HG02610 (cell line): ENCODE measurements around the gene CTBP1.

ENCODE experiments used
- ATAC-seq: cut with Tn5 transposase; IDR thresholded peaks from one replicate; pipeline ENCODE4 v1.9.1; 2021; ENCODE audit warnings: mild to moderate bottlenecking, moderate library complexity; ENCODE audit not compliant: unreplicated experiment

The CTBP1 gene

DNA sequence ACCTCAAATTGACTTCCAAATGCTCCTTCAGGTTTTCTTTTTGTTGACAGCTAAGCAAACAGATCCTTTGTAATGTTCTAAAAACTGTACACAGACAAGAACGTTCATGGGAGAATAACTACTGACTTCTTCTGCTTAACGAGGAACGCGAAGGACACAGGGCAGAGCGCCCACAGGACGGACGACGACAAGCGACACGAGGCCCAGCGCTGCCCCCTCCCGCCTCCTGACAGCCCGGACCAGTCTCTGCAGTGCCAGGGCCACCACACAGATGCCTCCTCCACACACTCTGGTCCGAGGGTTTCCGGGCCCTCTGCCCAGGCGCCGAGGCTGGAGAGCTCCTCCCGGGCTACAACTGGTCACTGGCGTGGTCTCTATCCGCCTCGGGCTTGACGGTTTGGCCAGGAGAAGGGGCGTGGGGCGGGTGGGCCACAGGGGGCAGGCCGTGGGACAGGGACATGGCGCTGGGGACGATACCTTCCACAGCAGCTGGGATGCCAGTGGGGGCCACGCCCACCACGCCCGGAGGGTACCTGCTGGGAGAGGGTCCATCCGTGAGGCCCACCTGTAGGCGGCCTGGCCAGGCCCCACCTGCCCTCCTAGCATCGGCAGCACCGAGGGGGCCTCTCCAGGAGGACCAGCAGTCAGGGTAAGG lies 36.9 kb downstream of the CTBP1 start:
- ATAC-seq = no peak

DNA sequence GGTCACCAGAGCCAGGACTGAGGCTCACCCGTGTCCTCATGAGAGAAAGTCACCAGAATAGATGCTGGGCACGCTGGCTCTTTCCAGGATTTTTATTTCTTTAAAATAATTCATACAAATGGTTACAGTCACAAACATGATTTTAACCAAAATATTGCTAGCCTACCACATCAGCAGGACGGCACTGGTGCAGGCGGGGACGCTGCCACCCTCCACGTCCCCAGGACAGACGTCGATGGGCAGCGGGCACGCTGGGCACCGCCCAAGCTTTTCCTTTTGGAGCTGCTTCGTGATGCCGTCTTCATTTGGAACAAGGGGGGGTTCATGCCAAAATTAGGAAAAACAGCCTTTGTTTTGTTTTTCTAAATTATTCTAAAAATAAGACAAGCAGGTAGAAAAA lies 37.6 kb downstream of the CTBP1 start:
- ATAC-seq = no peak

DNA sequence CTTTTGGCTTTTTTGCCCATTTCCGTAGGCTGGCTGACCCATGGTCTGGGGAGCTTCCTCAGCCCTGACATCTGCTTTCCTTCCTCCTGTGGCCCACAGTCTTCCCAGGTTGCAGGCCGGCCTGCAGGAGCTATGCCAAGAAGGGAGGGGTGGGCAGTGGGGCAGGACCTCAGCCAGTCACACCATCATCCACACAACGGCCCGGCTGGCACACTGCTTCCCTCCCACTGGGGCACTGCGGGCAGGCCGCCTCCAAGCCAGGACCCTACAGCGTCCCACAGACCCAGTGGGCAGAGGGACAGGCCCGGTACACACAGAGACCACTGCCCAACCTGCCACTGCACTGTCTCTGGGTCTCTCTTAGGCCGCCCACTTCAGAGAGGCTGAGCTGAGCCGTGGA lies 38.0 kb downstream of the CTBP1 start:
- no peak for ATAC-seq

DNA sequence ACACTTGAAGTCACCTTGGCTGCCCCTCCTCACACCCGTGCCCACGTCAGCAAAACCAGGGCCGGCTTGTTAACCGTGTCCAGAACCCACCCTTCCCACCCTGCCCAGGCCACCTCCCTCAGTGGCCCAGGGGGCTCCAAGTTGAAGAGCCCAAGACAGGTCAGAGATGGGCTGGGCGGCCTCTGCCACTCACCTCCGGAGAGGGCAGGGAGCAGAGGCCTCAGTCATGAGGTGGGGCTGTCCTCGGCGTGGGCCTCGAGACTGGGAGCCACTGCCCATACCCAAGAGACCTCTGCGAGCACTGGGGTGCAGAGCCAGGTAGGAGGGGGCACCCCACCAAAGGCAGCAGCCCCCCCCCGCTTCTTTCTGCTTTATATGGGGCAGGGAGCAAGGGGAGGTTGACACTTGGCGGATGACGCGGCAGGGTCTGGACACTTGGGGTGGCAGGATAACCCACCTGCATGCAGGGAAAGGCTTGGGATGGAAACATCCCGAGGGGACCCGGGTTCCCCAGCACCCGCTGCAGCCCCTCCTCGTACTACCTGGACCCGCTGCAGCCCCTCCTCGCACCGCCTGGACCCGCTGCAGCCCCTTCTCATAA lies 38.6 kb downstream of the CTBP1 start:
- ATAC-seq = no peak

DNA sequence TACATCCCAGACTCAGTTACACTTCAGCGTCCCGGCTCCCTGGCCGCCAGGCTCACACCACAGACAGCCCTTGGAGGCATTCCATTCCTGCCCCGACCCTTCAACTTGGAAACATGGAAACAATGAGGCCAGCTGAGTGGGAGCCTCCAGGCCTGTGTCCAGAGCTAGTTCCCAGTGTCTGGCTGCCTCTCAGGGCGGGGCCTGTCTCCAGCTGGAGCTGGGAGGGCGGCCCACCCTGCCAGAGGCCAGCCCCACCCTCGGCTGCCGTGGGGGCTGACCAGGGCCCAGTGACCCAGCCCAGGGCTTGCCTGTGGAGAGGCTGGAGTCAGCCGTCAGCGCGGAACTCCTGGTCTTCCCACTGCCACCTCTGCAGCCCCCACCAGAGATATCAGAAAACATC lies 39.1 kb downstream of the CTBP1 start:
- no peak for ATAC-seq

DNA sequence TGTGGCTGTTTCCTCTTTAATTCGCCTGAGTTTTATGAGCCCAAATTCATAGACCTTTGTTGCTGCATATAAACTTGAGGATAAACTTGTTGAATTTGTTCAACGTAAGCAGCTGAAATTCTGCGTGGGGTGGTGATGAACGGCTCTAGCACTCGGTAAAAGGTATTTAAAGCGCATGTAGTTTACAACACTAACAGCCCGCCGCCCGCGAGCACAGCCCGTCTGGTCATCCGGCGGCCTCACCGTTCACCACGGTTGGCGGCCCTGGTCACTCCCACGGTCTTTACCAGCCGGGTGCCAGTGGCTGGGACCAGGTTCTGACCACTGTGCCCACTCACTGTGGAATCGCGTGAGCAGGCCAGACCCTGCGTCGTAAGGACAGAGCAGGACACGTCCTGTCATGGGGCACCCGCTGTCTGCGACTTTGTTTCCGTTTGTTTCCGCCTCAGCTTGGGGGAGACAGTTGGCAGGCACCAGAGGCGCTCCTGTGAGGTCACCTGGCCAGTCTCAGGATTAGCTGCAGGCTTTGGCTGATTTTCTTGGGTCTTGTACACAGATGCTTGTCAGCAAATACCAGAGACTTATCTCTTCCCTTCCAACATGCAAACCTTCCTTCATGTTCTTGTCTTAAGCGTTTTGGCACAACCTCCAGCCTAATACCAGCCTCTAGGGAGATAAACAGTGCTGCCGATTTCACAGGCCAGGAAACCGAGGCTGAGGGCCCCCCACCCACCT lies 39.8 kb downstream of the CTBP1 start:
- ATAC-seq = no peak

DNA sequence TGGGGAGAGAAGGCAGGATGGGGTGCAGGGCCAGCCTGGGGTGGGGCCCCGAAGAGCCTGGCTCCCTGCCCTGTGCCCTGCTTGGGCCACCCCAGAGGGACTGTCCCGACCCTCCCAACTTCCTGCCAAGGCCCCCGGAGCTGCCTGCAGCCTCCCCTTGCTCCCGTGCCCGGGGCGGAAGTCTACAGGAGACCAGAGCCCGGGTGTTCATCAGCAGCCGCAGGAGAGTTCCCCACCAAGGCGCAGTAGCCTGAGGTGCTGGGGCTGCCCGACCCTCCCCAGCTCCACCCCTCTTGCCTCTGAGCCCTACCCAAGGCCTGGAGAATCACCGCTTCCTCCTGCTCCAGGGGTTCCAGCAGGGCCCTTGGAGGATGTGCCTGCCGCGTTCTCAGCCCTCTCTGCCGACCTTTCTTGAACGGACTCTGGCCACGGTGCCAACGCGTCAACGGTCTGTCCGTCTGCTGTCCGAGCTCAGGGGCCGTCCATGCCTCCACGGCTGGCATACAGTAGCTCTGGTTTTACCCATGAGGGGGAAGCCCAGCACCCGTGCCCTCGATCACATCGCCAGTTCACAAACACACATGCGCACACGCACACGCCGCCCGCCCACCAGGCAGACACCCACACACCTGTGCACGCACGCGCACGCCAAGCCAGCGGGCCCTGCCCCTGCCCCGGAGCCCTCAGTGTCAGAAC lies 40.5 kb downstream of the CTBP1 start:
- no peak for ATAC-seq

DNA sequence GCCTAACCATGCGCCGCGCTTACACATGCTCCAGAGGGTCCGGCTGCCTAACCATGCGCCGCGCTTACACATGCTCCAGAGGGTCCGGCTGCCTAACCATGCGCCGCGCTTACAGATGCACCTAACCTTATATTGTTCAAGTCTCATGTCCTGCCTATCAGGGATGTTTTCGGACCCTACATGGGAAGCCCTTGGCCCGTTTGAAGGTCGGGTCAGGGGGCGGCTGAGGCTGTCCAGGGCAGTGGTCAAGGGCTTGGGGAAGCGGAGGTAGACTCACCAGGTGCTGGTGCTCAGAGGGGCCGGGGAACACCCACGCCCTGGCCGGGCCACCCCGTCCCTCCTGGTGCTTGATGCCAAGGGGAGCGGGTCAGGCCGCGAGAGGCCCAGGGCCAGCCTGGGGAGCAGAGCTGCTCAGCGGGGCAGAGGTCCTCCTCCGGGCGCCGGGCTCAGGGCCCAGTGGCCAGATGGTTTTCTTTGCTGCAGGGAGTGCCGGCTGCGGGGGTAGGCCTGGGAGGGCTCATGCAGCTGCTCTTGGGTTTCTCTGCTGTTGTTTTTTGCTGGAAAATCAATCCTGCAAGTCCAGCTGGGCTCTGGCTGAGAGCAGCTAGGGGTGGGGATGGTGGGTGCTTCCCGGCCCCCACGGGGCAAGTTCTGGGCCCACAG lies 41.2 kb downstream of the CTBP1 start:
- ATAC-seq = no peak

DNA sequence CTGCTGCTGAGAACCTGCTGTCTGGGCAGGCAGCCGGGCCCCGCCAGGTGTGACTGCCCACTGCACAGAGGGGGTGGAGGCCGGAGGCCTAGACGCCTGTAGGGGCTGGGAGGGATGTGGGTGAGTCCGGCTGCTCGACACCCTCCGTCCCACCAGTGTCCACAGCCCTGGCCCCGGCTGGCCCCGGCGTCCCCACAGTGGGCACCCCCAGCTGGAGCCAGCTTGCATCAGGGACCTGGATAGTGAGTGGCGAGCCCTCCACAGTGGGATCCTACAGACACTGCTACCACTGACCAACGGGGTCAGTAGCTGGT lies 41.8 kb downstream of the CTBP1 start:
- ATAC-seq = no peak

DNA sequence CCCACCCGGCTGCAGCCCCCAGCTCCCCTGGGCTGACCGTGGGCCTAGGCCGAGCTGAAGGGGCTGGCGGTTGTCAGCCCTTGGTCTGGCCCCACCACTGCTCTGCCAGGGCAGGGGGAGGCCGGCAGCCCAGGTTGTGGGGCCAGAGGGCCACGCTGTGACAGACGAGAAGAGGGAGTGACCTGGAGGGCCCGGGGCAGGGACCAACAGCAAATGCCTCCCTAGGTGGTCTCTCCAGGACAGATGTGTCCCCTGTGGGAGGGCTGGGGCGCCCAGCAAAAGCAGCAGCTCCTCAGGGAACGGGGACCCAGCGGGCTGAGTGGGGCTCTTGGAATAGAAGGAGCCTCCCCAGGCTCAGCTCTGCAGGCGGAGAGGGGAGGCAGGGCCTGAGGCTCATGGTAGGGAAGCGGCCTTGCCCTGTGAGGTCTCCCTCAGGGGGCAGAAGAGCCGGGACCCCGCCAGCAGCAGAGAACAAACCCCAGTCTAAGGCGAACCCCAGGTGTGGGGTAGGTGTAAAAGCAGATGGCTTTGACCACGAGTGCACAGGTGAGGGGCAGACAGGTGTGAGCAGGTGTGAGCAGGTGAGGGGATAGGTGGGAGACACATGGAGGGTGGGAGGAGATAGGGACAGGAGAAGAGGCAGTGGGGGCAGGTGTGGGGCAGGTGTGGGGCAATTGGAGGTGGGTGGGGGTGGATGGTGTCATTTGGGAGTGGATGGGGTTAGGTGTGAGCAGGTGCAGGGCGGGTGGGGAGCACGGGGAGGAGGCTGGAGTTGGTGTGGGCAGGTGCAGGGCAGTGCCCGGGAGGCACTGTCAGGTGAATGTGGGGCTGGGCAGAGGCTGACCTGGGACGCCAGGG lies 42.4 kb downstream of the CTBP1 start:
- ATAC-seq = no peak

DNA sequence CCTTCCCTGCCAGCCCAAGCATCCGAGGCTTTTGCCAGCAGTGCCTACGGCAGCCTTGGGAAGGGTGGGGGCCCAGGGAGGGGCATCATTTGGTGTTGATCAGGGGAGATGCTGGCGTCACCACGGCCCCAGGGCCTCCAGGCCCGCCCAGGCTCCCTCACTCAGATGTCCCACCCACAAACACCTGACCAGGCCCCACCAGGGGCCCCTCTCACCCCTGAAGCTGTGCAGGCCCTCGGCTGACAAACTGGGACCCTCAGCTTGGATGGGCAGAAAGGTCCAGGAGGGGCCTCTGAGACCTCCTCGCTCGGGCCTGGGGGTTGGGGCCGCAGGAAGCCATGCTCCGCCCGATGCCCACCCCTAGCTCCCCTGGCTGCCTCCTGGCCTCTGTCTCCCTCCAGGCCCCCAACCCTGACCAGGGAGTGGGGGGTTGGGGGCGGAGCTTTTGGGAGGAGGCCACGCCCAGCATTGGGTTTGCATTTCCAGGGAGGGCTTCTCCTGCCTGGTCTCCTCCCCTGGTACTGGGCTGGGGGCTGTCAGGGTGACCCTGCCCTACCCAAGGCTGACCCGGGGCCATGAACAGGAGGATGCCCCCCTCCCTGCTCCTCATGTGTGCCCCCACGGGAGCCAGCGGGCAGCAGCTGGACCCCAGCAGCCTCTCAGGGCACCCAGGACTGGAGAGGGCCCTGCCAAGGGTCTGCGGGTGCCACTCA lies 43.2 kb downstream of the CTBP1 start:
- no peak for ATAC-seq

DNA sequence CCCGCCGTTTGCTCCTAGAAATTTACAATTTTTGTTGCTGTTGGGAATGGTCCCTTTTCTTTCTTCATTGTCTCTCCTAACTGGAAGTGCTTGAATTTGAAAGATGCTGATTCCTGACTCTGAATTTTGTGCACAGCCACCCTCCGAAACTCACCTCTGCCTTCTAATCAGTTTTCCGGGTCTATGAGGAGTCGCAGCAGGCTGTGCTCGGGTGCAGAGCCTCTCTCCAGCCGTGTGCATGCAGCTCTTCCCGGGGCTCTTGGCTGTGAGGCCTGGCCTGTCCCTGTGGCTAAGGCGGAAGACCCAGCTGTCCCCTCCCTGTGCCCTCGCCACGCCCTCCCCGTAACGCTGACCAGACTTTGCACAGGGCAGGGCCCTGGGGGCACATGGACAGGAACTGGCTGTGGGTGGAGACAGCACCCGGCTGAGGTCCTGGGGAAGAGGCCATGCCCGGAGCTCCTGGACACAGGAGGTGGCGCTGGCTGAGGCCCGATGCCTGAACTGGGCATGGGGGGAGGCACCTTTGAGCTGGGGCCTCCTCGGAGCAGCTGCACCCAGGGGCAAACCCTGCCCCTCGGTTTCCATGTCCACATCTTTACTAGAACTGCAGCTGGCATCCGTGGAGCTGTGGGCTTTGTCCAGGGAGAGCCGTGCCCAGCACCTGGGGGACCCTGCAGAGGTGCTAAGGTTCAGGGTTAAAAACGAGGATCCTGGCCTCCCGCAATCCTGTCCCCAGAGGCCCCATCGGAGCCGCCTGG lies 43.9 kb downstream of the CTBP1 start:
- no peak for ATAC-seq

DNA sequence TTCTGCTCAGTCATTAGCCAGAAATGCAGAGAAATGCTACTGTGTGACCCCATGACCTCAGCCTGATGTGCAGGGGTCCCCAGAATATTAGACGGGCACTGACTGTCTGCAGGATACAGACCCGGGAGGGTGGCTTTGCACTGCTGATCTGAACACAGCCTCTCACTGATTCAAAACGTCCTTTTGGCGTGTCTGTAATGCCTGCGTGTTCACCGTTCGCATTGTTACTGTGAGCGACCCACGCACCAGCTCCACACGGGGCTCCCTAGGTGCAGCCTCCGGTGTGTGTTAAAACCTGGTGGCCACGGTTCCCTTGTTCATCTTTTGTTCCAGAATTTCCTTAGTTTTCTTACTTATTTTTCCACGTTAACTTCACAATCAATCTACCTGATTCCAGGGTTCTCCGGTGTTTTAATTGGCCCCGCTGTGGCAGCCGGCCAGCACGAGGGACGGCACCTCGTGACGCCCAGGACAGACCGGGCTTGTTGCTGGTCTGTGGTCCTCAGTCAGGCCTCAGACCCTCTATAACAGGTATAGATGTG lies 44.6 kb downstream of the CTBP1 start:
- ATAC-seq = no peak

DNA sequence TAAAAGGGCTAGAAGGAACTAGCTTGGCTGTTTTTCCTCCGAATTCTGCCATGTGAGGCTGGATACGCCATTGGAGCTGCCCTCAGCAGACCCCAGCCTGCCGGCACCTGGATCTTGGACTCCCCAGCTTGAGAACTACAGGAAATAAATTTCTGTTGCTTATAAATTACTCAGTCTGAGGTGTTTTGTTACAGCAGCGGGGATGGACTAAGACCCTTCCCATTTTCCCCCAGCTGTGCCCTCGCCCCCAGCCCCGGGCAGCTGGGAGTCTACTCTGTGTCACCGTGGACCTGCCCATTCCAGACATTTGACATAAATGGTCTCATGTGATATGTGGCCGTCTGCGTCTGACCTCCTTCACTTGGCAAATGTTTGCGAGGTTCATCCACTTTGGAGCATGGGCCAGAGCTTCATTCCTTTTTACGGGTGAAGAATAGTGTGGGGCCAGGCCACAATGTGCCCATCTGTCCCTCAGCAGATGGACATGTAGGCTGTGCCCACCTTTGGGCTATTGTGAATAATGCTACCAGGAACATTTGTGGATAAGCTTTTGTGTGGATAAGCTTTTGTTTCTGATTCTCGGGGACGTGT lies 45.8 kb downstream of the CTBP1 start:
- no peak for ATAC-seq

DNA sequence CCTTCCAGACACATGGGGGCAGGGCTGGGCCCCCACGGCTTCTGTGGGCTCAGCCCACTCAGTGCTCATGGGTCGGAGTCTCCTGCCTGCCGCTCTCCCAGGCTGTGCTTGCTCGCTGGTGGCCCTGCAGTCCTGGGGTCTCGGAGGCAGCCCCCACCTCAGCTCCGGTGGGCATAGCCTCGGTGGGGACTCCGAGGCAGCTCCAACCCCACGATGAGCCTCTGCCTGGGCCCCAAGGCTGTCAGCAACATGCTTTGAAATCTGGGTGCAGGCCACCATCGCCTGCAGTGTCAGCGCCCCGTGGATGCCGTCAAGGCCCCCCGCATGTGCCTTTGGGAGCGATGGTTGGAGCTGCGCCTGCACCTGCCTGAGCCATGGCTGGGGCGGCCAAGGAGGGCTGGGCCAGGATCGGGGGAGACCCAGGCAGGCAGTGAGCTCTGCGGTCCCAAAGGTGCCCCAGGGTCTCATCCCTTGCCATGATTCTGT lies 46.4 kb downstream of the CTBP1 start:
- ATAC-seq = no peak

DNA sequence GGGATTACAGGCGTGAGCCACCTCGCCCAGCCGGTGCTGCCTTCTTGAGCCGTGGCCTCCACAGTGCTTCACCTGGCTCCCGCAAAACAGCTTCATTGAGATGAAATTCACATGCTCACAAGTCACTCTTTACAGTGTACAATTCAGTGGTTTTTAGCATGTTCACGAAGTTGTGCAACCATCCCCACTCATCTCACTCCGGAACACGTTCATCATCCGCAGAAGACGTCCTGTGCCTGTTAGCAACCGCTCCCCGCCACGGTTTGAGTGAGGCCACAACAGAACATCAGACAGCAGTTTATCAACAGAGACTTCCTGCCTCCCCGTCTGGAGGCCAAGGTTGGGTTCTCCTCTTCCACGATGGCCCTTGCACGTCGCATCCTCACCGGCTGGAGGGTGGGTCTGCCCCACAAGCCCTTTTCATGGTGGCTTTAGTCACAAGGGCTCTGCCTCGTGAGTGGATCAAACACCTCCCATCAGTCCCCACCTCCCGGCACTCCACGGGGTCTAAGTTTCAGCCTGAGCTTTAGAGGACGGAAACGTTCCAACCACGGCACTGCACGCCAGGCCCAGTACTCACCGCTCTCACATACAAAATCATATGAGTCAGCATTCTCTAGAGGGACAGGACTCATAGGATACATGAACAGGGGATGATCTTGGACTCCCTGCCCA lies 46.9 kb downstream of the CTBP1 start:
- peak; percentile 44 for ATAC-seq

DNA sequence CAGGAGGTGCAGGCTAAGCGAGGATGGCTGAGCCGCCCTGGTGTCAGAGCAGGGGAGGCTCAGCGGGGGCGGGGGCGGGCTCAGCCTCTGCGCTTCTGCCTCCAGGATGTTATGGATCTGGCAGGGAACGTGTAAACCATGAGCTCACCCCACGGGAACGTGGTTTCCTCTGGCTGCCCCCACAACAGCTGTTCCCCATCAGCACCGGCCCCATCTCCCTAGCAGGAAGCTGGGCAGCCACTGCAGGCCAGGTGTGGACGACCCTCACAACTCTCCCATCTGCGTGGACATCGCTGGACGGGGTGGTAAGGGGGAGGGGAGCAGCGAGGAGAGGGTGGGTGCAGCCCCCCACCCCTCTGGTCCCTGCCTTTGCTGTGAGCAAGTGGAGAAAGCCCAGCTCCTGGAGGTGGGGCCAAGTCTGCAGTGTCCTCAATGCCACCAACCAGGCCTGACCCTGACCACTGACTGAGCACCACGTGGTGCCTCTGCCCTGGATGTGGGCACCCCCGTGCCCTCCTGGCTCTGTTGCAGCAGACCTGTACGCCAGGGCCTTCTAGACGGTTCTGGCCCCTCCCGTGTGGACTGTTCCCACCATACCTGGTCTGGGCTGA lies 48.4 kb downstream of the CTBP1 start:
- ATAC-seq = no peak
